NCI-H446 treated with DMSO at 0.1 percent for 48 hours (cell line): ENCODE measurements around the gene RAB14.
"Not testable (repeated sequence)": the region's sequence is repeated elsewhere in the genome, so short reads cannot be mapped to it uniquely, and the experiment has no call there.

Experiments used
- DNase-seq: peaks from one replicate; lab custom pipeline; 2025; lab: John Stamatoyannopoulos, UW

Gene RAB14

DNA sequence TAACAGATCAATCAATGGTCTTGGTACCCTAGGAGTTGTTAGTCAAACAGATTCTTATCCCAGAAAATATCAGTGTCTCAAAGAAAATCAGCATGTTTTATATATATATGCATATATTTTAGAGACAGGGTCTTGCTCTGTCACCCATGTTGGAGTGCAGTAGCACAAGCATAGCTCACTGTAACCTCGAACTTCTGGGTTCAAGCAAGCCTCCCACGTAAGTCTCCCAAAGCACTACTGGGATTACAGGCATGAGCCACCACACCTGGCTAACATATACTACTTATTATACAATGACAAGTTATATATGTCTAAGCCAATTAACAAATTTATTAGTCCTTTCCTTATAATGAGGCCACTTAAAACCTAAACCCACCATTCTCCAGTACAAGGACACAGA is 10.4 kb downstream of the RAB14 start:
- DNase-seq = no peak

DNA sequence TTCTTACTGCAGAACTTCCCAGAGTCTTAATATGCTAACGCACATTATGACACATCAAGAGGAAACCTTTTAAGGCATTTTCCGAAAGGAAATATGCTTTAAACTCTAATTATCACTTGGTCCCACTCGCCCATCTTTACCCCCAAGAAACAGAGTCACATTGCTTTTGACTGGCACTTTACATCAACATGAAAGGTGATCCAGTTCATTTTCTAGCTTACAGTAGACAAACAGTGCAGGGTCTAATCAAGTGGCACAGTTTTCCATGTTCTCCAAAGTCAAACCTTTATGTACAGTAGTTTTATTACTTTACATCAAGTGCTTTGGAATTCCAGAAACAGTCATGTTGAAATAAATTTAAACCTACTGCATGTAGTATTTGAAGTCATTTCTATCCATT is 12.0 kb downstream of the RAB14 start:
- DNase-seq = no peak

DNA sequence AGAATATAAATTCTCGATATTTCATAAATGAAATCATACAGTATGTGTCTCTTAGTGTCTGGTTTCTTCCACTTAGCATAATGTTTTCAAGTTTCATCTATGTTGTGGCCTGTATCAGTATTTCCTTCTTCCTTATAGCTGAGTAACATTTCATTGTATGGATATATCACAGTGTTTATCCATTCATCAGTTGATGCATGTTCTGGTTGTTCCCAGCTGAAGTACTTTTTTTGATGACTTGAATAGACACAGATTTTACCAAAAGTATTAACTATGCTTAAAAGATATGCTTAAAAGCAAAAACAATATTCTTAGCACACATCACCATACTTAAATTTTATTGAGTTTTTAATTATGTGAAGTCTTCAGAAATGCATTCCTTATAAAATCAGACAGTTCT is 12.7 kb downstream of the RAB14 start:
- no peak for DNase-seq

DNA sequence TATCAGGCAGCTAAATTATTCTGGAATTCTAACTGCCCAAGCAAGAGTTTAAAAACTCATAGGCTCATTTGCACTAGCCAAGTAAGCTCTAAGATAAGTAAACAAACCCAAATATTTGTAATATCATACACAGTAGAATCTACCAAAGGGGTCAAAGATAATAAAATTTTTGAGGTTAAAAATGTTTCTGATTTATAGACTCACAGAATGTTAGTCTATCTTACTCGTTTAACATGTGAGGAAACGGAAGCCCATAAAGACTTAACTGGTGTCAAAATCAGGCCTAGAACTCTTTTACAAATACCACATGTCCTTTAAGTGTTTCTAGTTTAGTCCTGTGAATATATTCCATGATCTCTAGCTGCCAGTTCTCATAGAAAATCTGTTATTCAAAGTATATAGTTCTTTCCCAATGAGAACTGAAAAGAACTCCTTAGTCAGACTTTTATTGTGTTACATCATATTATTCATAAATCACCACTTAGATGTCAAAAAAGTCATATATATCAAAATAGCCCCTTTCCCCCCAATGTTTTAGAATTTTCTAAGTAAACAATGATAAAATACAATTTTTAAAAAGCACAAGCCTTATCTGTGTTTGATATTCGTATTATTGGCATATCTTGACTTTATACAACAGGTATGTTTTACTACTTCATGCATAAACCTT is 13.9 kb downstream of the RAB14 start:
- DNase-seq = no peak

DNA sequence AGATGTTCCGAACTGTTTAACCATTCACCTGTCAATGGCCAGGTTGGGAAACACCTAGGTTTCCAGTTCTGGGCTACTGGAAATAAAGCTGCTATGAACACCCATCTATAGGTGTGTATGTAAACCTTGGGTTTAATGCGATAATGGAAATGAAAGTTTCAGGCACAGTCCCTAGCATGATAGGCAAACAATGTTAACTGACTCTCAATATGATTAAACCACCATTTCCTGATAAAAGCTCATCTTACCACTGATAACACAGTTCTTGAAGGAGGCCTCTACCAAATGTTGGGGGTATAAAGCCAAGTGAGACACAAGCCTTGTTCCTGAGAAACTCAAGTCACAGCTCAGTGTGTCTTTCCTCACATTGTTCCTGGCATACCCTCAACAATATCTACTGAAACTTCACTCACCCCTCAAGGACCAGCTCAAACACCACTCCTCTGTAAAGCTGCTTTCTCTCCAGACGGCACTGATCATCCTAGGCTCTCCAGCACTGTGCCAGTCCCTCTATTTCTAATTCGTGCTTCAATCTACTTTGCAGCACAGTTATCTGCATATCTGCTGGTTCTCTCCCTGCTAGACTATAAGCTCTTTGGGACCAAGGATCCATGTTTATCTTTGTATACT is 15.8 kb downstream of the RAB14 start:
- DNase-seq = no peak

DNA sequence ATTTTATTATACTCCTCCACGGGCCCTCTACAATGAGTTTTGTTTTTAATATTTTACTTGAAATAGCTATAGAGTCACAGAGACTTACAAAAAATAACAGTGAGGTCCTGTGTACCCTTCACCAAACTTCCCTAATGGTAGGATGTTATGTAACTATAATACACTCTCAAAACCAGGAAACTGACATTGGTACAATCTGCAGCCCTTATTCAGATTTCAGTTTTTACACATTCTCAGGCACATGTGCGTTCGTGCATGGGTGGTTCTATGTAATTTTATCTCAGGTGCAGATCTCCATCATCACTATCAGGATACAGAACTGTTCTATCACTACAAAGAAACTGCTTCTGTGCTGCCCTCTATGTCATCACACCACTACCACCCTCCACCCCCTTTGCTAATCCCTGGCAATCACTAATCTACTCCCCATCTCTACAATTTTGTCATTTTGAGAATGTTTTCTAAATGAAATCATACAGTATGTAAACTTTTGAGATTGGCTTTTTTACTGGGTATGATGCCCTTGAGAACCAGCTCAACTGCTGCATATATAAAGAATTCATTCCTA is 16.4 kb downstream of the RAB14 start:
- no peak for DNase-seq

DNA sequence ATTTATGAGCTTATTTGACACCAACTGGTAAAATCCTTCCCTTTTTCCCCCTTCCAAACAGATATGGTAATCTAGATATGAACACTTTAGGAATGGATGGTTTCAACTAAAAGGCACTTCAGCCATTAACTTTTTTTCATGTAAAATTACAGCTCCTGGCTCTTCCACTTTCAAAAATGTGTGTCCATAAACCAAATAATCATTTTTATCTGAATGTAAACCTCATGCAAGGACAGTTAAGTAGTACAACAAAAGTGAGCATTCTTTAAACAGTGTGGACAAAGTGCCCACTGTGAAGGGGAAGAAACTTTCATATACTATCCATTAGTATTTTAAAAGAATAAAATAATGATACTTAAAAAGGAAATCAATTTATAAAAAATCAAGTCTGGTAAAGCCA is 17.2 kb downstream of the RAB14 start:
- DNase-seq = no peak

DNA sequence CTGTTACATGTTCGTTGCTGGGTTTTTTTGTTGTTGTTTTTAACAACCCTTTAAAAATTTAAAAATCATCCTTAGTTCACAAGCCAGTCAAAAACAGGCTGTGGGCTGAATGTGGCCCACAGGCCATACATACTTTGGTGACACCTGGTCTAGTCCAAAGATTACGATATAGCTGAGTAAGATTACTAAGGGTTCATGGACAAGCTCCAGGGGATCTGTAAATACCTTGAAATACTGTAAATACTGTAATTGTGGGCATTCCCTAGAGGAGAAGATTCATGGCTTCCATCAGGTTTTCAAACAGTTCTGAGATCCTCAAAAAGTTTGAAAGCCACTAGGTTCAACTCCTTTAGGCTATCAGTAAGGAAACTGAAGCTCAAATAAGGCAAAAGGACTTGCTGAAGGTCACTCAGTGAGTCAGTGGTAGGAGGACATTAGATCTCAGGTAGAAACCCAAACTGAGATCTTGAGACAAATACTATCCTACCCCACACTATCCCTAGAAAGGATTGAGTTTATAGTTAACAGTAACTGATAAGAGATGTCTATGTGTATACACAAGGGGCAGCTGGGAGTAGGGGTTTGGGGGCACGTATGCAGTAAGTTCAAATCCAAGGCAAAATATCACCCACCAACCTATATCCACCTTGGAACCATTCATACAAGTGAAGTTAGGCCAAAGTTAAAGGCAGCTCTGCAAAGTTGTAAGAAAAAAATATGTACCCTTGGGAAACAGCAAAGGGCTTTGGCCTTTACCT is 17.8 kb downstream of the RAB14 start:
- DNase-seq = no peak

DNA sequence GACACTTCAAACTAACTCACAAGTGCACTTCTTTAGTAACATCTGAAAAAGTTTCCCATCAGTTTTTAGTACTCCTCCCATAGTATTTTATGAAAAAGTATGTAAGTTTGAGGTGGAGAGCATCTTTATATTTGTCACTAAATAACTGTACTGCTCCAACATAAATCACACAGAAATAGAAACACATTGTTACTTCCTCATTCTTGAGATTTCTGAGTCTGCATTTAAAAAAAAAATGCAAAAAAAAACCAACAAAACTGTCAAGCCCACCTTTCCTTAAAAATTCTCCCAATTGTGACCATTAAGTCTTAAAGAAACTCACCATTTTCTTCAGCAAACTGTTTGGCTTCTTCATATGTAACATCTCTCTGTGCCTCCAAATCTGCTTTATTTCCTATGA is 18.7 kb downstream of the RAB14 start:
- DNase-seq = no peak

DNA sequence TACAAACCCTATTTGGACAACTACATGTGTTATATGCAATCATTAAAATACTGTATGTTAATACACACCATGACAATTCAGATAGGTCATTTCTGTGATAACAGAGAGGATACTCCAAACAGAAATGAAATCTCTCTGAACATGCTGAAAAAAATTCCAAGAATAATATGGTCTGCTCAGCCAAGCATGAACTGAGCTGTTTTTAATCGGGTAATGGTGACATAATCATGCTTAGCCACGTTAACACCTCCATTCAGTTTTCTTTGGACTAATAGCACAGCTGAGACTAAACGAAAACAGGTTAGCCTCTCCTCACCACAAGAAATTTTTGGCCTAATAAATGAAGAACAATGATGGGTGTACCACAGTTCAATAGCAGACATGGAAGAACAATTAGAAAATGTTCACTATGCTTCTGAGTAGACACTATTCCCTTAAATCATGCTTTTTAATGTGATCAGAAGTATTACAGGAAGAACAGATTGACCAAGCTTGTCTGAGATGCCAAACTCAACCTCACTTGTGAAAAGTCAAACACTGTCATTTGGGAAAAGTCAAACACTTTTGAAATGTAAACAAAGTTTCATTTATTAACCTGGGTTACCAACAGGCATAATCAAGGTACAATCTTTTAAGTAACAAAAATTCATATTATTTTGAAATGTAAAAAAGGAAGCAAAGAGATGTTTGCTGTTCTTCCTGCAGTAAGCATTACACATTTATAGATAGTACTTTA is 19.4 kb downstream of the RAB14 start:
- DNase-seq = no peak

DNA sequence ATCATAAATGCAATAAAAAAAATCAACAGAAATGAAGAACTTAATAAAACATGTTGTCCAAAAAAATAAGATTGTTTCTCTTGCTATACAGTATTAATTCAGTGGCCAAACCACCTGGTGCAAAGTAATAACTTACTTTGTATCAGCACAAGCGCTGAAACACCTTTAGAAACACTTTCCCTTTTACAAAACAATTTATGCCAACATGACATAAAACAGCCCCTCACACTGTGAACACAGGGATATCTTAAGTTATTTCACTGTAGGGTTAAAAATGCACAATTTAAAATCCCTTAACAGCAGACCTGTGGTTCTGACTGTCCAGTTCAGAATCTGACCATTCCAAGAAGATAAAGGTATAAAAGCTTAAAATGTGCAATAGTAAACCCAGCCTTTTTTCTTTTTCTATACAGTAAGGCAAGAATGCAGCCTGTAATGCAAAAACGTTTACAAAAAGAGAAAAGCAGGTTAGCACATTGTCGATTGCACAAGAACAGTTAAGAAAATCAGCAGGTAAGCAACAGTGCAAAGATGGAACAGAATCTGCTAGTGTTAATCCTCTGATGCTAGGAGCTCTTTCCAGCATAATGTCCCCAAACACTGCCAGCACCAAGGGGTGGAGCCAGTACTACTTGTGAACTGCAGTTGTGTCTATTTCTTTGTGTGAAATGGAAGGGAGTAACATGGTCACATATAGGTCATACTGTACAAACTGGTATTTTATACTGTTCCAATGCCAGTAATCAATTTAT is 21.6 kb downstream of the RAB14 start:
- DNase-seq = no peak

DNA sequence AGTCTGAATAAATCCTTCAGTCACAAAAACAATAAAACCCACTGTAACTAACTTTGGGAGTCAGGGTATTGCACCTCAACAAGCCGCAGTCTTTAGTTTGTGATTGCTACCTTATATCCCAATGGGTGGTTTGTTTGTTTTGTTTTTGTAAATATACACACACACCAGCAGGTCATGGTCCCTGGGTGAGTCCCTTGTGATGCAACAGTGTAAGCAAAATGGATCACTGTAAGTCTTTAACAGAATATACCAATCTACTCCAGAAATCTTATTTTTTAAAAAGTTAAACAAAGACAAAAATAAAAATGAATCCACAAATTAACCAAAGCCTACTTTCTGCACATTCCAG is 22.3 kb downstream of the RAB14 start:
- not testable (repeated sequence) for DNase-seq

DNA sequence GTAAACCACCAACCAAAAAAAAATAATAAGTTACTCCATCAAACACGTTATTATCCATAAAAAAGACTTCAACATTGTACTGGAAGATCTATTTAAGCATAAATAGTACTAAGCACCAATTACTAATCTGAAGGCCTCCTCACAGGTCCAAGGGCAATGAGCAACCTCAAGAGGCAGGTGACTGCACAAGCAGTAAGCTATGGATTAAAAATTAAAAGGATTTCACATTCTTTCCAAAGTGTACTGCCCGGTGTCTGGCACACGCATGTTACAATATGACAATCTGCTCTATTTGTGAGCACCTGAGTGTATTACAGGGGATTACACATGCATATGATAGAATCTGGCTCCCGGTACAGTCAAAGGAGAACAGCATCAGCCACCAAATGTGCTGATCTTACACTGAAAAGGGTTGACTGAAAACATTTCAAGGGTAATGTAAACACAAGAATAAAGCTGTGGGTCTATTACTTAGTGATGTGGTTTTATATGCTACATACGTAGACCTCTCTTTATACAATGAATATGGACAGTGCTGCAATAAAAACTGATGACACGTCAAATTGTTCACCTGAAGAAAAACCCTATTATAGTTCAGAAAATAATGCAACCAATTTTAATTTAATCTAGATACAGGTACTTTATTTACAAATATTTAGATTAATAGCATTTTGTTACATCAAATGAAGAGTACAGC is 22.8 kb downstream of the RAB14 start:
- no peak for DNase-seq

DNA sequence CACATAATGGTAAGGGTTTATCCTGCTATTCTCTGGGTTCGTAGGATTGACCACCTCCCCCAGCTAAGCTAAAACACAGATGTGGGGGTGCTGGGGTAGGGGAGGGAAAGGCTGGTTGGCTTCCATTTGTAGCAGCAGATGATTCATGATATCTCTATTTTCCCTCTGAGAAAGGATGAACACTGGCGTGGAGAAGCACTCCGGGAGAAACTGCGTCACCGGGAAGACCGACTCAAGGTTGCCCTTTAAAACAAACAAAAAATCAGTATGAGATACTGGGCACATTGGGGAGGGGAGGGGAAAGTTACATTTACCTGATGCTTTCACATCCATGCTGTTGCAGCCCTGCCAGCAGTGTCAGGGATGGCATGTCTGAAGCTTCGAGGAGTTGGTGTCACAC is 28.2 kb downstream of the RAB14 start:
- no peak for DNase-seq

DNA sequence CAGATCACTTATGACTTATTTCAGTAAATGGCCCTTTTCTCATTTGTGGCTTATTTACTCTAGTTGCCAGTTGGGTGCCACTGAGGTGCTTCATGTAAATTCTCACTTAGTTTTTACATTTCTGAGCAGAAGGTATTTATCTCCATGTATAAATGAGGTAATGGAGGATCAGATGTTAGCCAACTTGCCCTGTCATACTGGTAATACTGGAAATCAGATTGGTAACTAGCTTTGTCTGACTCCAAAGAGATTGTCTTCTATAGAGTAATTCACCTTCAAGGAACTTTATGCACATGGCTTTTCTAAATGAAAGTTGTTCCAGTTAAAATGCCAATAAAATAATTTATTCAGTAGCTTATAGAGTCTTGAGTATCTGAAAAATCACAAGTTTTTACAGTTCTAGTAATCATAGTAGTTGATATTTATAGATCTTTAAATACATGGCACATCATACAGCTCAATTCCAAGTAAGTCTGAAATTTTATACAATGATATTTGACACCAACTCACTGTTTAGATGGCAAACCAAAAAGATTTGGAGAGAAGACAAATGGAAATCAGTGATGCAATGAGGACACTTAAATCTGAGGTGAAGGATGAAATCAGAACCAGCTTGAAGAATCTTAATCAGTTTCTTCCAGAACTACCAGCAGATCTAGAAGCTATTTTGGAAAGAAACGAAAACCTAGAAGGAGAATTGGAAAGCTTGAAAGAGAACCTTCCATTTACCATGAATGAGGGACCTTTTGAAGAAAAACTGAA is 28.8 kb downstream of the RAB14 start:
- no peak for DNase-seq

DNA sequence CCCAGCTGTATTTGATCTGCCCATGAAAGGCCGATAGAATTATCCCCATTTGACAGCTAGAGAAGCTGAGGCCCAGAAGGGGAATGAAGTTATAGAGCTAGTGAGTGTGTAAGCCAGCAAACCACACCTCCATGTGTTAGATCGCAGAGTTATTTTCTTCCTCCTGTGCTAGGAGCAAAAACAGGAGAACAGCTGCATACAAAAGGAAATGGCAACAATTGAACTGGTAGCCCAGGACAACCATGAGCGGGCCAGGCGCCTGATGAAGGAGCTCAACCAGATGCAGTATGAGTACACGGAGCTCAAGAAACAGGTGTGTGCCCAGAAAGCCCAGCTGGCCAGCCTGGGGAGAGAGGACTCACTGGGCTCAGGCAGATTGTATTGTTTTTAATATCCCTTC is 30.4 kb downstream of the RAB14 start:
- no peak for DNase-seq

DNA sequence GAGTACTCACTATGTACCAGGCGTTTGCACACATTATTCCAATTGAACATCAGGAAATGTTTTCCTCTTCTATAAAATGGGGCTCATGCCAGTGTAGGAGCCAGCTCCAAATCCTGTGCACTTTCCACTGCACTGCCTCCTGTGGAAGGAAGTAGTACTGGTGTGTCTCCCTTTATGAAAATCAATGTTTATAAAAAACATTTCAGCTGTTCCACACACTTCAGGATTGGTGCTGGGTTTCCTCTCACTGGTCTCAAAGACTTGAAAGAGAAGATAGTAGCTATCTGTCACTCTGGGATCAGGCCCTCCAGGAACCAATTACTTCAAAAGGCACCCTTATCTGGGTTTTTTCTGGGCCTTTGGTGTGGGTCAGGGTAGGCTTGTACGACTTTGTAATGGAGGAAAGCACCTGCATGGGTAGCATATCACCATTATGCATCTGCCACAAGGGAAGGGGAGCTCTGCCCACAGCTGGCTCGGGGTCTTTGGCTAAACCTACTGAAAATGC is 32.5 kb downstream of the RAB14 start:
- no peak for DNase-seq

DNA sequence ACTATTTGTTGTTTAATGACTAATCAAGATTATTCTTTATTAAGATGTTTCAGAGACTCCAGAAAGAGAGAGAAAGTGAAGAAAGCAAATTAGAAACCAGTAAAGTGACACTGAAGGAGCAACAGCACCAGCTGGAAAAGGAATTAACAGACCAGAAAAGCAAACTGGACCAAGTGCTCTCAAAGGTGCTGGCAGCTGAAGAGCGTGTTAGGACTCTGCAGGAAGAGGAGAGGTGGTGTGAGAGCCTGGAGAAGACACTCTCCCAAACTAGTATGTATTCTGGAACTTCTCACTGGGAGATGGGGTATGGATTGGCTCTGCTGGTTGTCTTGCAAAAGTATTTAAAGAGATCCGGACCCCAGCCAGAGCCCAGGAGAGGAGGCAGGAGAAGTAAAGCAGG is 33.6 kb downstream of the RAB14 start:
- no peak for DNase-seq

DNA sequence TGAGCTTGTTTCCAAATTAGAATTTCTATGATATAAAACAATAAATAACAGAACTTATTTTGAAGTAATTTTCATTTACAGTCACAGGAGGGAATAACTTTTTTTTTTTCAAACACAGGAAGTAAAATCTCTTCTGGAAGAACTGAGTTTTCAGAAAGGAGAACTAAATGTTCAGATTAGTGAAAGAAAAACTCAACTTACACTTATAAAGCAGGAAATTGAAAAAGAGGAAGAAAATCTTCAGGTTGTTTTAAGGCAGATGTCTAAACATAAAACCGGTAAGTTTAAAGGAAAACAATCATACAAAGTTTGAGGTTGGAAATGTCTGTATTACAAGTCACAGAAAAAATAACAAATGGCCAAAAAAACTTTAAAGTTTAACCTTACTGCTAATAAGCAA is 41.6 kb downstream of the RAB14 start:
- no peak for DNase-seq

DNA sequence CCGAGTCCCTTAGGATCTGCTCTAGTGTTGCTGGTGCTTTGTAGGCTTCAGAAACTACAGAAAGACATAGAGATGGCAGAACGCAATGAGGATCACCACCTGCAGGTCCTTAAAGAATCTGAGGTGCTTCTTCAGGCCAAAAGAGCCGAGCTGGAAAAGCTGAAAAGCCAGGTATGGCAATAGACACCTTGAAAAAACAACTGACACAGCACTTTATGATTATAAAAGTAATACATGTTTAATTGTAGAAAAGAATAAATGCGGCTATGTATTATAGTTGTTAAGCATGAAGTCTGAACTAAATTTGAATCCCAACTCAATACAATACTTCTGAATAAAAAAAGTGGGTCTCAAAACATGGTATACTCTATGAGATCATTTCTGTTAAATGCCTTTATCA is 43.7 kb downstream of the RAB14 start:
- no peak for DNase-seq
